A204.1 (cell line): Measurements from ENCODE around the gene RTN4.

Source experiments
- FAIRE-seq: peaks from 2 replicates; lab custom pipeline; 2012; peaks lifted over from hg19 to GRCh38; lab: Jason Lieb, UNC

RTN4 gene

DNA sequence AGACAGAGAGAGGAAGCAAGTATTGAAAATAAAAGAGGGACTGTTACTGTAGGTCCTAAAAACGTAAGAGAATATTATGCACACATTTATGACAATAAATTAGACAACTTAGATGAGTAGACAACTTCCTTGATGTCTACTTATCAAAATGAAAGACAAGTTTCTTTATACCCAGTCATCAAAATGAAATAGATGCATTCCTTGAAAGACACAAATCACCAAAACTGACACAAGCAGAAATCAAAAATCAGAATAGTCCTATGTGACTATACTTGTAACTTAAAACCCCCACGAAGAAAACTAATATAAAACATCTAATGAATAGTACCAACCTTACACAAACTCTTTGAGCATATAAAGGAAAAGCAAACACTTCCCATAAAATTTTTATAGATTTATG lies 14.5 kb downstream of the RTN4 start:
- no peak for FAIRE-seq

DNA sequence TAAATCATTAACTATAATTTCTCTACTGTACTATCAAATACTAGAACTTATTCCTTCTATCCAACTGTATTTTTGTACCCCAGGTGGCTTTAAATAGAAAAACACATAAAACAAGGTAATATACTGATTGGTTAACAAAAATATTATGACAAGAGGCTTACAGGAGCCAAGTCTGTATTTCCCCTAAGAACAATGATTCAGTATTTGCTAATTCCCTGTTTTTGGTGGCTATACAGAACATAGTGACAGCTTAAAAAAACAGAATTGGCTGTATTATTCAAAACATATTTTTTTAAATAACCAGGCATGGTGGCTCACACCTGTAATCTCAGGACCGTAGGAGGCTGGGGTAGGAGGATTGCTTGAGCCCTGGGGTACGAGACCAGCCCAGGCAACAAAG lies 16.3 kb downstream of the RTN4 start:
- FAIRE-seq = no peak

DNA sequence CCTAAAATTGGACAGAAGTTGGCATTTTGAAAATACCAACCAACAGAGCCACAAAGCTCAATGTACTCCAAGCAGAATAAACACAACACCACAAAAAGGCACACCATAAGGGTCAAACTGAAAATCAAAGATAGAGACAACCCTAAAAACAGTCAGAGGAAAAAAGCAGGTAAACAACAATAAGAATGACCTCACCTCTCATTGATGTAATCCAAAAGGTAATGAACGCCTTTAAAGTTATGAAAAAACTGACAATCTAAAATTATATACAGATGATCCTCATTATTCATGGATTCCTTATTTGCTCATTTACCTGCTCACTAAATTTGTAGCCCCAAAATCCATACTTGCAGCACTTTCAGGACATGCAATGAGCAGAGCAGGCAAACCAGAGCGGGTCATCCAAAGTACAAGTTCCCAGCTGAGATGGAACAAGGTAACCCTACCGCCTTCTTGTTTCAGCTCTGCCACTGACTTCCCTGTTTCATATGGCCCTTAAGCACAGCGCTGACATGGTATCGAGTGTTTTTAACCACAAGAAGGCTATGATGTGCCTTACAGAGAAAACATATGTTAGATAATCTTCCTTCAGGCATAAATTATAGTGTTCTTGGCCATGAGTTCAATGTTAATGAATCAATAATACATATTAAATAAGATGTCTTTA lies 17.0 kb downstream of the RTN4 start:
- FAIRE-seq = no peak

DNA sequence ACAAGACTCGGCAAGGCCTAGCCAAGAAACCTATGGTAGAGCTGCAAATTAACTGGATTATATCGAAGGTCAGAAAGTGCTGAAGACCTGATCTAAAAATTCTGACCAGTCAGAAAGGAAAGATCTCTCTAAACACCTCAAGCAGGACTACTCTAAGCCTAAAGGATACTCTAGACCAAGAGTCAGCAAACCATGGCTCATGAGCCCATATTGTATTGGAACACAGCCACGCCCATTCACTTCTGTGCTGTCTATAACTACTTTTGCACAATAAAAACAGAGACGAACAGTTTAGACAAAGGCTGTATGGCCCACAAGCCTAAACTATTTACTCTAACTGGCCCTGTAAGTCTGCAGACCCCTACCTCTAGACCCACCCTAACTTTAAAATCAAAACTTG lies 18.7 kb downstream of the RTN4 start:
- FAIRE-seq = no peak

GRCh38 chr2:55030766-55031165 lies 19.5 kb downstream of the RTN4 start:
- no peak for FAIRE-seq

DNA sequence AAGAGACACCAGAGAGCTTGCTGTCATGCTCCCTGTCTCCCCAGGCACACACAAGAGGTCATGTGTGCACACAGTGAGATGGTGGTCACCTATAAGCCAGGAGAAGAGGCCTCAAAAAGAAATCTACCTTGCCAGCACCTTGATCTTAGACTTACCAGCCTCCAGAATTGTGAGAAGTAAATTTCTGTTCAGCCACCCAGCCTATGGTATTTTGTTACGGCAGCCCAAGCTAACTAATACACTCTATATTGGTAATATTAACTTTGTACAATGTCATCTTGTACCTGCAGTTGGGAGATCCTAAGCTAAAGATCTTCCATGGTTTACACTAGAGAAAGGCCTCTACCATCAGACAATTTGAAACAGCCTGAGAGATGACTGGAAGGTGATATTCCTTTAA lies 21.2 kb downstream of the RTN4 start:
- no peak for FAIRE-seq

- FAIRE-seq = no peak
These were observed 23.0 kb downstream of the RTN4 start for GRCh38 chr2:55027226-55027625.

GRCh38 chr2:55026202-55026601 lies 24.0 kb downstream of the RTN4 start:
- no peak for FAIRE-seq

DNA sequence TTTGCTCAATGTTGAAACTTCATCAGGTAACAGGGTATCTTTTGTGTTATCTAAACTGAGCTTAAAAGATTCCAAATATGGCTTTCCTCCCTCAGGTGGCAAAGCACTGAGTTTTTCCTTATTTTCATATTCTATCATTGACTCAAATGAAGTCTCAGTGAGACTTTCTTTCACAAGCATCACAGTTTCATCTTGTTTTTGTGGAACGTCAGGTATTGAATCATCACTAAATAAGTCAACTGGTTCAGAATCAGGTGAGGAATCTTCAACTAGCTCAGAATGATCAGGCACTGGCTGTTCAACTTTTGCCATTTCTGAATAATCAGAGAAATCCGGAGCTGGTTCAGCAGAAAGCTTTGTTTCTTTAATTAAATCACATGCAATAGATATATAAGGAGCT lies 24.6 kb downstream of the RTN4 start:
- FAIRE-seq = no peak

- FAIRE-seq = no peak
These were observed 25.2 kb downstream of the RTN4 start for GRCh38 chr2:55025082-55025481.

GRCh38 chr2:55022476-55022875 lies 27.8 kb downstream of the RTN4 start:
- no peak for FAIRE-seq

DNA sequence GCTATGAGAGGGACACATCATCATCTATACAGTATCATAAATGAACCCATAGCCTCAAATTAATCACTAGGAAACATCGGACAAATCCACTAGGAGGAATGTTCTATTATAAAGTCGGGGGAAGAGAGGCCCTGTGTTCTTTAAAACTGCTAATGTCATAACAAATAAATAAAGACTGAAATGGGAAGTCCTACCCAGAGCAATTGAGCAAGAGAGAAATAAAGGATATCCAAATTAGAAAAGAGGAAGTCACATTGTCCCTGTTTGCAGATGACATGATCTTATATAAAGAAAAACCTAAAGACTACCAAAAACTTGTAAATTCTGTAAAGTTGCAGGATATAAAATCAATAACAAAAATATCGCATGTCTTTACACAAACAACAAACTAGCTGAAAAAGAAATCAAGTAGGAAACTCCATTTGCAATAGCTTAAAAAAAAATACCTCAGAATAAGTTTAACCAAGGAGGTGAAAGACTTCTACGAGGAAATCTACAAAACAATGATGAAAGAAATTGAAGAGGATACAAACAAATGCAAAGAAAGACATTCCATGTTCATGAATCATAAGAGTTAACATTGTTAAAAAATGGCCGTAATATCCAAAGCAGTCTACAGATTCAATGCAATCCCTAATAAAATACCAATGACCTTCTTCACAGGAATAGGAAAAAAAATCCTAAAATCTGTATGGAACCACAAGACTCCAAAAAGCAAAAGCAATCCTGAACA lies 30.6 kb downstream of the RTN4 start:
- FAIRE-seq = no peak

- no peak for FAIRE-seq
These were observed 31.6 kb downstream of the RTN4 start for GRCh38 chr2:55018619-55019018.

DNA sequence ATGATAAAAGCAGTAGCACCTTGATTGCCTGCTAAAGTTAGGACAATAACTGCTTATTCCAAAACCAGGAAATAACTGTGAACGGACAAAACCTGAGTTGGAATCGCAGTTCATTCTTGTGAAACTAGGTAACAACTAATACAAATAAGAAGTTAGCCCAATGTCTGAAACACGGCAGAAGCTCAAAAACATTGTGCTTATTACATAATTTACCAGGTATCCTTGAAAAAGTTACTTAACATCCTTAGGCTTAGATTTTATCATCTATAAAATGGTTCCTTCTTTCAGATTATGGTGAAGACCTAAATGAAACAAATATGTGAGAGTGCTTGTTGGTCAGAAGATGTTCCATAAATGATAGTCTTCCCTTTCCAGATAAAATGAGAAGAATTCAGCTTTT lies 32.4 kb downstream of the RTN4 start:
- no peak for FAIRE-seq

DNA sequence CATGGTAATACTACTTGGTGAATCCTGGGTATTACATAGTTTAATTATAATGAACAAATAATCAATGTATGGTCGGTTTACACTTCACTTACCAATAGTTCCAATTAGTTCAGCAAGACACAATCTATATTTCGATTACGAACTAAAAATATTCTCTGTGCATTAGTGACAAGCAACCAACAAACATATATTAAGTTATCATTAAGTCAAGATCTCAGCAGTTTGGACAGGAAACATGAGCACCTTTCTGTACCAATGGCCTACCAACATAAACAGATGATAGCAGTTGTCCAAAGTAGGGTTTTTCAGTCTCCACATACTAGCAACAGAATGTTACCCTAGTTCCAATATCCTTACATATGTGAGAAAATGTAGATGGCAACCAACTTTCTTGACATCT lies 32.8 kb downstream of the RTN4 start:
- no peak for FAIRE-seq

- peak; percentile 93 for FAIRE-seq
These were observed 35.0 kb downstream of the RTN4 start for GRCh38 chr2:55014962-55015939.

- FAIRE-seq = peak; percentile 82
These were observed 36.3 kb downstream of the RTN4 start for GRCh38 chr2:55013936-55014335.

GRCh38 chr2:55012672-55013484 lies 37.4 kb downstream of the RTN4 start:
- no peak for FAIRE-seq

DNA sequence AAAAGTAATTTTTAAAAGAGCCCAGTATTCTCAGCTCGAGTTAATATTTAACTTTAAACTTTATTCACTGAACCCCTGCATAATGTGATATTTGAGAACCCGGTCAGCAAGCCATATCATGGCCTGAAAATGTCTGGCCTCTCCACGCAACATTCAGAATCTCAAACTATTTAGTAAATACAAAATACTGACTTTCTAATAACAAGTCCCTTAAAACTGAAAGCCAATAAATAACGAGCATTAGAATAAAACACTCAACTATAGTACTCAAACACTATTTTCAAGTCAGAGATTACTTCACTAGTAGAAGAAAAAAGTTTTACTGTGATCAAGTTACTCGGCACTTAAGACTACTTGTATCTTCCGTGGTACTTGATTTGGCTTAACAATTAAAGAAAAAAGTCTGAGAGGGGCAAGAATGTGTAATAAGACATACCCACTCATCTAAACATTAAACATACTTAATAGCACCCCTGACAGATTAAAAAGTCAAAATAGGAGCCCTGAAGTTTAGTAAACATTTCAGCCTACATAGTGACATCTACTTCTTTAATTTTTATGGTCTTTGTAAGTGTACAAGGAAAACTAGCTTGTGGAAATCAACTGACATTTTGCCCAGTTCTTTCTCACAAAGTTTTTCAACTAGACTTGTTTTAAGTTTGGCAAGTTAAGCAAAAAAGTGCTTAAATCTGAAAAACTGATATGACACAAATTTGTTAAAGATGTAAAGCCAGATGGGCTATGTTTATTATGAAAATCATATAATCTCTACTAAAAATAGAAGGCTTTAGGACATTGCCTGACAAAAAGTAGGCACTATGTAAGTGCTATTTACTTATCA lies 38.2 kb downstream of the RTN4 start:
- FAIRE-seq = no peak

GRCh38 chr2:55010915-55011314 lies 39.3 kb downstream of the RTN4 start:
- no peak for FAIRE-seq

GRCh38 chr2:55010149-55010591 lies 40.1 kb downstream of the RTN4 start:
- FAIRE-seq = no peak
